Neuronal stem cell (in vitro differentiated cells): ENCODE data around the gene CBFA2T2.

Source experiments
- DNase-seq: peaks from one replicate; pipeline ENCODE4 v3.0.0-alpha.2; 2013; ENCODE audit warnings: low spot score
- H2AFZ ChIP-seq: one replicate; pipeline ENCODE4 v1.6.1; 2013; ENCODE audit warnings: mild to moderate bottlenecking, low read length, inconsistent platforms
- H2AK5ac ChIP-seq: 2 replicates; pipeline ENCODE4 v1.6.1; 2013; ENCODE audit warnings: low read depth, mild to moderate bottlenecking, inconsistent platforms, low read length, moderate library complexity, mixed read lengths
- H2BK120ac ChIP-seq: 2 replicates; pipeline ENCODE4 v1.6.1; 2013; ENCODE audit warnings: low read depth, mild to moderate bottlenecking, inconsistent platforms, low read length, moderate library complexity, mixed read lengths
- H2BK12ac ChIP-seq: one replicate; pipeline ENCODE4 v1.6.1; 2013; ENCODE audit warnings: low read length, inconsistent platforms
- H2BK15ac ChIP-seq: 2 replicates; pipeline ENCODE4 v1.6.1; 2013; ENCODE audit warnings: mild to moderate bottlenecking, low read length, inconsistent platforms, mixed read lengths
- H2BK5ac ChIP-seq: one replicate; pipeline ENCODE4 v1.6.1; 2013; ENCODE audit warnings: inconsistent platforms, mild to moderate bottlenecking, low read length, moderate library complexity
- H3K14ac ChIP-seq: one replicate; pipeline ENCODE4 v1.6.1; 2013; ENCODE audit warnings: low read length, inconsistent platforms
- H3K18ac ChIP-seq: 2 replicates; pipeline ENCODE4 v1.6.1; 2013; ENCODE audit warnings: low read length, inconsistent platforms
- H3K23ac ChIP-seq: 2 replicates; pipeline ENCODE4 v1.6.1; 2013; ENCODE audit warnings: low read depth, mild to moderate bottlenecking, mixed read lengths, low read length, inconsistent platforms; ENCODE audit not compliant: poor library complexity
- H3K27ac ChIP-seq: replicated peaks from 3 replicates; pipeline ENCODE4 v1.5.1; 2013; ENCODE audit warnings: low read length, inconsistent platforms
- H3K27me3 ChIP-seq, 3 experiments: 2 replicates each; pipeline ENCODE4 v1.6.1; 2013; ENCODE audit warnings: low read length in 3 of 3, mild to moderate bottlenecking in 2 of 3, inconsistent platforms in 1 of 3, low read depth in 1 of 3, mixed read lengths in 1 of 3, moderate library complexity in 1 of 3; ENCODE audit not compliant: control insufficient read depth in 3 of 3, insufficient read depth in 3 of 3
- H3K36me3 ChIP-seq, 2 donors: replicated peaks in 1 of 2; 2 replicates each; pipeline ENCODE4 v1.6.1; 2013; ENCODE audit warnings: low read length in 2 of 2; ENCODE audit not compliant: control insufficient read depth in 2 of 2, insufficient read depth in 2 of 2
- H3K4ac ChIP-seq: 2 replicates; pipeline ENCODE4 v1.6.1; 2013; ENCODE audit warnings: inconsistent platforms, mild to moderate bottlenecking, low read length, moderate library complexity
- H3K4me1 ChIP-seq, 2 donors: 1 replicate in 1 of 2; 2 replicates in 1 of 2; pipeline ENCODE4 v1.6.1; 2013; ENCODE audit warnings: low read length in 2 of 2, low read depth in 1 of 2; ENCODE audit not compliant: control insufficient read depth in 2 of 2, insufficient read depth in 1 of 2
- H3K4me2 ChIP-seq: one replicate; pipeline ENCODE4 v1.6.1; 2013; ENCODE audit warnings: mild to moderate bottlenecking, low read length, inconsistent platforms; ENCODE audit not compliant: insufficient read depth, poor library complexity, severe bottlenecking
- H3K4me3 ChIP-seq, 2 donors: 2 replicates each; pipeline ENCODE4 v1.5.1; 2013; ENCODE audit warnings: low read length in 2 of 2, mild to moderate bottlenecking in 2 of 2, inconsistent platforms in 1 of 2, moderate library complexity in 1 of 2
- H3K79me1 ChIP-seq: one replicate; pipeline ENCODE4 v1.6.1; 2013; ENCODE audit warnings: low read depth, mild to moderate bottlenecking, inconsistent platforms, low read length, moderate library complexity
- H3K9ac ChIP-seq: one replicate; pipeline ENCODE4 v1.6.1; 2013; ENCODE audit warnings: mild to moderate bottlenecking, low read depth, low read length, inconsistent platforms; ENCODE audit not compliant: poor library complexity
- H3K9me3 ChIP-seq, 2 donors: replicated peaks in 1 of 2; 2 replicates each; pipeline versions ENCODE3 to v1.6.1; 2013; ENCODE audit warnings: low read length in 2 of 2, mild to moderate bottlenecking in 2 of 2, inconsistent platforms in 1 of 2, low read depth in 1 of 2, mixed read lengths in 1 of 2, moderate library complexity in 1 of 2; ENCODE audit not compliant: control insufficient read depth in 2 of 2, insufficient read depth in 1 of 2
- H4K8ac ChIP-seq: one replicate; pipeline ENCODE4 v1.6.1; 2013; ENCODE audit warnings: low read depth, mild to moderate bottlenecking, inconsistent platforms, low read length, moderate library complexity
- H4K91ac ChIP-seq: one replicate; pipeline ENCODE4 v1.6.1; 2013; ENCODE audit warnings: low read length, low read depth, mild to moderate bottlenecking, inconsistent platforms; ENCODE audit not compliant: poor library complexity
- WGBS, 2 donors: extraction: QIAGEN DNeasy Blood & Tissue Kit; methylation state at CpG; one replicate each; pipeline ENCODE4 v1.1.7; 2013; ENCODE audit warnings: missing lambda C conversion rate in 2 of 2, mixed read lengths in 1 of 2; ENCODE audit not compliant: insufficient read length in 2 of 2, insufficient replicate concordance in 1 of 2; ENCODE audit errors: extremely low coverage in 2 of 2; 5-methylcytosine and 5-hydroxymethylcytosine counted together

Gene CBFA2T2

GRCh38 chr20:33554914-33555420 lies 65.1 kb downstream of the CBFA2T2 start:
- Histone ChIP-seq H4K8ac (no peak overlapping the region), H3K79me1 (no peaks in the 10 kb centered on the region), H3K14ac (no peak overlapping the region), H3K23ac (no peak overlapping the region), H2AFZ (no peak overlapping the region), H3K27me3 (no peaks in the 10 kb centered on the region), H3K36me3 (peaks cover 0 to 15% of the 10 kb centered on the region in 2 donors), H3K4ac (no peak overlapping the region), H2AK5ac (no peak overlapping the region), H4K91ac (no peak overlapping the region), H3K9me3 (no peaks in the 10 kb centered on the region), H3K18ac (no peak overlapping the region), H2BK15ac (no peak overlapping the region), H3K9ac (no peak overlapping the region), H3K4me2 (no peak overlapping the region), H2BK12ac (no peak overlapping the region), H2BK5ac (no peak overlapping the region), H3K27ac (no peak overlapping the region), H3K4me3 (no peak overlapping the region), H3K4me1 (peaks cover 3 to 4% of the 10 kb centered on the region in 2 donors), H2BK120ac (no peak overlapping the region)
- WGBS, 2 donors: no CpG with 5 or more reads among the region's 2 CpGs
- no peak for DNase-seq

- Histone ChIP-seq H3K36me3 (peaks cover 0 to 13% of the 10 kb centered on the region in 2 donors), H2AFZ (no peak overlapping the region)
Measured at GRCh38 chr20:33555755-33556154, 65.9 kb downstream of the CBFA2T2 start.

DNA sequence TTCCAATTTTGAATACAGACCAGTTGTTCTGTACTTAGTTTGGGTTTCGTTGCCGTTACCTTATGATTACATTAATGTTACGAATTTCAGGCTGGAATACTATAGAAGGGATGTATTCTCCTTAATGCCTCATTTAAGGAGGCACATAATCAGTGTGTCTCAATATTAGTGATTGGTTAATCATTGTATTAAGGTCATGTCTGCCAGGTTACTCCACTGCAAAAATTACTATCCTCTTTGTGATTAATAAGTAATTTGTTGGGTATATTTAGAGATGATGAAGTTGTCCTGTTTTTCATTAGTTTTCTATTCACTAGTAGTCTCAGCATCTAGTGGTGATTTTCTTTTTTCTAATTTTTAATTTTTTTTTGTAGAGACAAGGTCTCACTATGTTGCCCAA lies 66.3 kb downstream of the CBFA2T2 start:
- Histone ChIP-seq H3K18ac (no peak overlapping the region), H2AK5ac (no peak overlapping the region), H2AFZ (no peak overlapping the region), H3K4ac (no peak overlapping the region), H3K27ac (no peak overlapping the region), H3K27me3 (no peaks in the 10 kb centered on the region), H3K23ac (no peak overlapping the region), H2BK120ac (no peak overlapping the region), H2BK15ac (no peak overlapping the region), H3K4me1 (peaks cover 3 to 4% of the 10 kb centered on the region in 2 donors), H4K91ac (no peak overlapping the region), H2BK12ac (no peak overlapping the region), H3K36me3 (peaks cover 0 to 12% of the 10 kb centered on the region in 2 donors), H4K8ac (no peak overlapping the region), H2BK5ac (no peak overlapping the region), H3K9me3 (no peaks in the 10 kb centered on the region), H3K9ac (no peak overlapping the region), H3K14ac (no peak overlapping the region), H3K4me2 (no peak overlapping the region), H3K79me1 (no peaks in the 10 kb centered on the region), H3K4me3 (no peak overlapping the region)
- DNase-seq: no peak
- no CpG with 5 or more reads among the region's 3 CpGs for WGBS, 2 donors

More at GRCh38 chr20:33555755-33556154, 65.9 kb downstream of the CBFA2T2 start:
- Histone ChIP-seq H3K14ac (no peak overlapping the region), H2AK5ac (no peak overlapping the region), H3K4me1 (peaks cover 3 to 4% of the 10 kb centered on the region in 2 donors), H3K18ac (no peak overlapping the region), H3K4me3 (no peak overlapping the region), H4K8ac (no peak overlapping the region), H2BK12ac (no peak overlapping the region), H3K9ac (no peak overlapping the region), H3K27ac (no peak overlapping the region), H4K91ac (no peak overlapping the region), H2BK120ac (no peak overlapping the region), H3K27me3 (no peaks in the 10 kb centered on the region), H3K79me1 (no peaks in the 10 kb centered on the region), H3K9me3 (no peaks in the 10 kb centered on the region), H2BK5ac (no peak overlapping the region), H3K23ac (no peak overlapping the region), H2BK15ac (no peak overlapping the region), H3K4me2 (no peak overlapping the region), H3K4ac (no peak overlapping the region)
- DNase-seq: no peak
- WGBS, 2 donors: no CpG with 5 or more reads among the region's 3 CpGs

GRCh38 chr20:33558348-33559144 lies 68.7 kb downstream of the CBFA2T2 start:
- Histone ChIP-seq H3K27ac (no peak overlapping the region), H3K27me3 (no peaks in the 10 kb centered on the region), H2BK120ac (no peak overlapping the region), H2BK5ac (no peak overlapping the region), H4K8ac (no peak overlapping the region), H2AK5ac (no peak overlapping the region), H2BK15ac (no peak overlapping the region), H3K9ac (no peak overlapping the region), H3K18ac (no peak overlapping the region), H3K4me1 (peaks cover 3 to 7% of the 10 kb centered on the region in 2 donors), H3K79me1 (no peaks in the 10 kb centered on the region), H3K4me2 (no peak overlapping the region), H3K14ac (no peak overlapping the region), H3K4ac (no peak overlapping the region), H2AFZ (no peak overlapping the region), H3K9me3 (no peaks in the 10 kb centered on the region), H3K36me3 (peaks cover 0 to 12% of the 10 kb centered on the region in 2 donors), H3K4me3 (no peak overlapping the region), H2BK12ac (no peak overlapping the region), H4K91ac (no peak overlapping the region), H3K23ac (no peak overlapping the region)
- DNase-seq: no peak
- no CpG with 5 or more reads among the region's 9 CpGs for WGBS, 2 donors
